ENCODE measurements around the gene ZFP57.

GRCh38 chr6:29637247-29637646 is 43.7 kb downstream of the ZFP57 start:
- no peak for TF ChIP-seq EZH2phosphoT487 (conservative IDR thresholded peaks at IDR 0.05; ENCODE audit: low read length)
- TF ChIP-seq, protein P1, sequence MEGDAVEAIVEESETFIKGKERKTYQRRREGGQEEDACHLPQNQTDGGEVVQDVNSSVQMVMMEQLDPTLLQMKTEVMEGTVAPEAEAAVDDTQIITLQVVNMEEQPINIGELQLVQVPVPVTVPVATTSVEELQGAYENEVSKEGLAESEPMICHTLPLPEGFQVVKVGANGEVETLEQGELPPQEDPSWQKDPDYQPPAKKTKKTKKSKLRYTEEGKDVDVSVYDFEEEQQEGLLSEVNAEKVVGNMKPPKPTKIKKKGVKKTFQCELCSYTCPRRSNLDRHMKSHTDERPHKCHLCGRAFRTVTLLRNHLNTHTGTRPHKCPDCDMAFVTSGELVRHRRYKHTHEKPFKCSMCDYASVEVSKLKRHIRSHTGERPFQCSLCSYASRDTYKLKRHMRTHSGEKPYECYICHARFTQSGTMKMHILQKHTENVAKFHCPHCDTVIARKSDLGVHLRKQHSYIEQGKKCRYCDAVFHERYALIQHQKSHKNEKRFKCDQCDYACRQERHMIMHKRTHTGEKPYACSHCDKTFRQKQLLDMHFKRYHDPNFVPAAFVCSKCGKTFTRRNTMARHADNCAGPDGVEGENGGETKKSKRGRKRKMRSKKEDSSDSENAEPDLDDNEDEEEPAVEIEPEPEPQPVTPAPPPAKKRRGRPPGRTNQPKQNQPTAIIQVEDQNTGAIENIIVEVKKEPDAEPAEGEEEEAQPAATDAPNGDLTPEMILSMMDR (IDR thresholded peaks at IDR 0.05; ENCODE audit: insufficient read depth, low read length, poor library complexity, severe bottlenecking): no peak
